Transverse colon (tissue), 4 donors: ENCODE measurements around the gene SLC39A11. TPM values are rescaled to one million over a fixed set of nuclear protein-coding genes. Genes with fewer than 3 reads are reported as not detected.

ENCODE experiments used
- DNase-seq: peaks from one replicate; pipeline ENCODE4 v3.0.0-alpha.2; 2019
- H3K27ac ChIP-seq, 4 donors: fragments of 200-600 bp; sonication (generic); 2 replicates each; pipeline ENCODE4 v1.5.1; 2016 to 2018; ENCODE audit warnings: inconsistent platforms in 4 of 4
- H3K27me3 ChIP-seq: fragments of 200-600 bp; sonication (generic); 2 replicates; pipeline ENCODE4 v1.5.1; 2017; ENCODE audit warnings: inconsistent platforms
- H3K36me3 ChIP-seq, 4 donors: fragments of 200-600 bp; sonication (generic); 2 replicates each; pipeline ENCODE4 v1.5.1; 2017 to 2019; ENCODE audit warnings: inconsistent platforms in 4 of 4
- H3K4me1 ChIP-seq, 4 donors: fragments of 200-600 bp; sonication (generic); 2 replicates each; pipeline ENCODE4 v1.5.1; 2017 to 2020; ENCODE audit warnings: inconsistent platforms in 4 of 4
- H3K4me3 ChIP-seq, 4 donors: fragments of 200-600 bp; sonication (generic); 1 replicate in 1 of 4; 2 replicates in 3 of 4; pipeline versions ENCODE4 v1.5.1 to v1.6.1; 2017 to 2019; ENCODE audit warnings: inconsistent platforms in 4 of 4
- H3K9me3 ChIP-seq, 2 donors: fragments of 200-600 bp; sonication (generic); 2 replicates each; pipeline ENCODE4 v1.5.1; 2017 to 2019; ENCODE audit warnings: inconsistent platforms in 2 of 2
- EP300 ChIP-seq: sonication (generic); formaldehyde crosslinking; IDR thresholded peaks from one replicate; pipeline ENCODE4 v1.6.1; 2017; ENCODE audit warnings: antibody characterized with exemption, low read depth
- POLR2A ChIP-seq: fragments of 450-650 bp; IDR thresholded peaks from one replicate; pipeline ENCODE4 v1.6.1; 2016; ENCODE audit warnings: antibody characterized with exemption, mild to moderate bottlenecking, moderate library complexity
- POLR2AphosphoS5 ChIP-seq, 3 donors: sonication (generic); formaldehyde crosslinking; IDR thresholded peaks; one replicate each; pipeline ENCODE4 v1.6.1; 2016; ENCODE audit warnings: antibody characterized with exemption in 3 of 3
- WGBS, 2 donors: methylation state at CpG; one replicate each; pipeline ENCODE4 v1.1.5; 2018; ENCODE audit warnings: low coverage in 1 of 2; 5-methylcytosine and 5-hydroxymethylcytosine counted together
- in situ Hi-C, 4 donors: fragments of 200-750 bp; cut with MboI; loops; one replicate each; pipeline versions ENCODE4 v1.15.0 to v1.15.1; 2017; ENCODE audit warnings: low sequenced_read_pairs in 3 of 4, low pct_ligation_motif_present in 1 of 4, low pct_unique_long_range_greater_than_20kb in 1 of 4
- intact Hi-C: fragments of 100-400 bp; cut with DNase I; formaldehyde crosslinking; loops from one replicate; pipeline ENCODE4 v1.15.1; 2023; ENCODE audit warnings: low total_unique reads
- total RNA-seq, 4 donors: library from RNA; depleted of rRNA; stranded (reverse); fragments of >200 nt; gene quantifications; one replicate each; pipeline ENCODE4 v1.1.0, GENCODE V29; 2016
- TF ChIP-seq, protein P1 (sequence below), 5 experiments: fragments of 200-600 bp in 3 of 5; fragments of 450-650 bp in 2 of 5; sonication (generic) in 3 of 5; IDR thresholded peaks; 1 replicate in 2 of 5; 2 replicates in 3 of 5; pipeline ENCODE4 v1.5.1; 2016 to 2017; ENCODE audit warnings: antibody characterized with exemption in 5 of 5, inconsistent platforms in 3 of 5, mild to moderate bottlenecking in 2 of 5, moderate library complexity in 1 of 5

Gene SLC39A11
- total RNA-seq, 4 donors from 2014 or later = 20.7 to 49.7 (median 33.3) TPM

DNA sequence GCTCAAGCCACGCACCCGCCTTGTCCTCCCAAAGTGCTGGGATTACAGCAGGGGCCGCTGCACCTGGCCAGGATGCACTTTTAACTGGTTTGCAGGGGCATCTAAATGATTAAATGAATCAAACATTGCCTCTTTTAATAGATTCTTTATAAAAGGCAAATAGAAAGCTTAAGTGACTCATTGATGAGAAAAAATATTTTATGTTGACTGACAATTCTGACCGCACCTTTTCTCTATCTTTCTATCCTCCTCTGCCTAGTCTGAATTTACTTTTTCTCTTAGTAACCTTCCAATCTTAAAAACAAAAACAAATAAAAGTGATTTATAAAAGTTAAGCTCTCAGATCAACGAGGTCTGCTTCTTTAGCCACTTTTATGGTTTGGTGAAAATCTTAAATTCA is 35.3 kb downstream of the SLC39A11 start:
- no peaks in the 10 kb centered on the region for H3K9me3 ChIP-seq
- WGBS, 2 donors = 87 to 93% methylated on average over 3 to 5 of the region's 5 CpGs
- no peaks in the 10 kb centered on the region for H3K4me1 ChIP-seq
- DNase-seq = no peak
- H3K4me3 ChIP-seq = no peak overlapping the region
- H3K36me3 ChIP-seq = no peaks in the 10 kb centered on the region
- no peaks in the 10 kb centered on the region for H3K27me3 ChIP-seq
- no peak for TF ChIP-seq POLR2AphosphoS5 (IDR thresholded peaks at IDR 0.05)
- TF ChIP-seq, protein P1, sequence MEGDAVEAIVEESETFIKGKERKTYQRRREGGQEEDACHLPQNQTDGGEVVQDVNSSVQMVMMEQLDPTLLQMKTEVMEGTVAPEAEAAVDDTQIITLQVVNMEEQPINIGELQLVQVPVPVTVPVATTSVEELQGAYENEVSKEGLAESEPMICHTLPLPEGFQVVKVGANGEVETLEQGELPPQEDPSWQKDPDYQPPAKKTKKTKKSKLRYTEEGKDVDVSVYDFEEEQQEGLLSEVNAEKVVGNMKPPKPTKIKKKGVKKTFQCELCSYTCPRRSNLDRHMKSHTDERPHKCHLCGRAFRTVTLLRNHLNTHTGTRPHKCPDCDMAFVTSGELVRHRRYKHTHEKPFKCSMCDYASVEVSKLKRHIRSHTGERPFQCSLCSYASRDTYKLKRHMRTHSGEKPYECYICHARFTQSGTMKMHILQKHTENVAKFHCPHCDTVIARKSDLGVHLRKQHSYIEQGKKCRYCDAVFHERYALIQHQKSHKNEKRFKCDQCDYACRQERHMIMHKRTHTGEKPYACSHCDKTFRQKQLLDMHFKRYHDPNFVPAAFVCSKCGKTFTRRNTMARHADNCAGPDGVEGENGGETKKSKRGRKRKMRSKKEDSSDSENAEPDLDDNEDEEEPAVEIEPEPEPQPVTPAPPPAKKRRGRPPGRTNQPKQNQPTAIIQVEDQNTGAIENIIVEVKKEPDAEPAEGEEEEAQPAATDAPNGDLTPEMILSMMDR (IDR thresholded peaks at IDR 0.05) = no peak
- no peak for TF ChIP-seq POLR2A
- no peak for TF ChIP-seq EP300
- intact Hi-C loops (no loop called here), in situ Hi-C loops (no loop called here)
- H3K27ac ChIP-seq = no peak overlapping the region

DNA sequence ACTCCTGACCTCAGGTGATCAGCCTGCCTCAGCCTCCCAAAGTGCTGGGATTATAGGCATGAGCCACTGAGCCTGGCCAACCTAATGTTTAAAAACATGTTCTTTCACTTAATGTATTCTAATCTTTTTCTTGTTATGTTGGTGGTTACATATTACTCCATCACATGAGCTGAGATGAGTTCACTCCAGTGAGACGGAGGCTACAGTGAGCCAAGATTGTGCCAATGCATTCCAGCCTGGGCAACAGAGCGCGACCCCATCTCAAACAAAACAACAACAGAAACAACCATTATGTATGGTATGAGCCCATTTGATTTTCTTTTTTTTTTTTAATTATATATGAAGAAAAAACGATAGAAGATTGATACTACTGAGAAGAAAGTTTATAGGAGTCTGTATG is 39.6 kb downstream of the SLC39A11 start:
- no peak for DNase-seq
- no peak overlapping the region for H3K27ac ChIP-seq
- no peaks in the 10 kb centered on the region for H3K36me3 ChIP-seq
- intact Hi-C loops (no loop called here), in situ Hi-C loops (no loop called here)
- no peaks in the 10 kb centered on the region for H3K4me1 ChIP-seq
- TF ChIP-seq POLR2AphosphoS5 (IDR thresholded peaks at IDR 0.05) (no peak), EP300 (no peak), POLR2A (no peak)
- TF ChIP-seq, protein P1 (IDR thresholded peaks at IDR 0.05) = no peak
- 87 to 90% methylated on average over 4 of the region's 4 CpGs for WGBS, 2 donors
- no peak overlapping the region for H3K4me3 ChIP-seq
- no peaks in the 10 kb centered on the region for H3K27me3 ChIP-seq
- no peaks in the 10 kb centered on the region for H3K9me3 ChIP-seq

DNA sequence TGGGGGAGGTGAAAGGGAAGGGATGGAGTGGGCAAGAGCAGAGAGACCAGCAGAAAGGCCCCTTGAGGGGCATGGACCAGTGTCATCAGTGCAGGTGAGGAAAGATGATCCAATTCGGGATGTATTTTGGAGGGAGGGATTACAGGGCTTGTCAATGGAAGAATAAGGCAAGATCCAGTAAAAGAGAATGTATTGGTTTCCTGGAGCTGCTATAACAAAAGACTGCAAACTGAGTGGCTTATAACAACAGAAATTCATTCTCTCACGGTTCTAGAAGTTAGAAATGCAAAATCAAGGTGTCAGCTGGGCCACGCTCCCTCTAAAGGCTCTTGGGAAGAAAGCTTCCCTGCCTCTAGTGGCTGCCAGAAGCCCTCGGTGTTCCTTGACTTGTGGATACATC is 41.7 kb downstream of the SLC39A11 start:
- WGBS, 2 donors = 90 to 91% methylated on average over 2 to 4 of the region's 4 CpGs
- Histone ChIP-seq H3K27ac (no peak overlapping the region), H3K9me3 (no peaks in the 10 kb centered on the region), H3K4me3 (no peak overlapping the region), H3K36me3 (no peaks in the 10 kb centered on the region), H3K27me3 (no peaks in the 10 kb centered on the region), H3K4me1 (no peaks in the 10 kb centered on the region)
- in situ Hi-C loops (no loop called here), intact Hi-C loops (no loop called here)
- no peak for DNase-seq
- no peak for TF ChIP-seq POLR2A
- no peak for TF ChIP-seq EP300
- TF ChIP-seq, protein P1 (IDR thresholded peaks at IDR 0.05) = no peak
- TF ChIP-seq POLR2AphosphoS5 (IDR thresholded peaks at IDR 0.05) = no peak

DNA sequence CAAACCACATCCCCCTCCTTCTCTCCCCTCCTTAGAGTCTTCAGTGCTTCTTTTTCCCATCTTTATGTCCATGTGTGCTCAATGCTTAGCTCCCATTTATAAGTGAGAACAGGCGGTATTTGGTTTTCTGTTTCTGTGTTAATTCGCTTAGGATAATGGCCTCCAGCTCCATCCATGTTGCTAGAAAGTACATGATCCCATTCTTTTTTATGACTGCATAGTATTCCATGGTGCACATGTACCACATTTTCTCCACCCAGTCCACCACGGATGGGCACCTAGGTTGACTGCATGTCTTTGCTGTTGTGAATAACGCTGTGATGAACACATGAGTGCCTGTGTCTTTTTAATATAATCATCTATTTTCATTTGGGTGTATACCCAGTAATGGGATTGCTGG is 44.3 kb downstream of the SLC39A11 start:
- in situ Hi-C loops = no loop called here
- Histone ChIP-seq H3K9me3 (no peaks in the 10 kb centered on the region), H3K27ac (no peak overlapping the region), H3K4me1 (peaks cover 0 to 9% (median 4%) of the 10 kb centered on the region in 4 donors), H3K36me3 (no peaks in the 10 kb centered on the region), H3K27me3 (no peaks in the 10 kb centered on the region), H3K4me3 (no peak overlapping the region)
- no peak for TF ChIP-seq EP300
- no peak for TF ChIP-seq POLR2AphosphoS5 (IDR thresholded peaks at IDR 0.05)
- no peak for TF ChIP-seq POLR2A
- TF ChIP-seq, protein P1 (IDR thresholded peaks at IDR 0.05) = no peak
- WGBS, 2 donors = 79 to 99% methylated on average over 4 of the region's 4 CpGs
- no peak for DNase-seq
- intact Hi-C loops = no loop called here
